HEK293 (cell line): ENCODE results near the gene PATL2.

Source experiments
- CTCF ChIA-PET: fragments of 350-600 bp; formaldehyde crosslinking; extraction: SDS; loops from one replicate; lab custom pipeline; 2021; ENCODE audit warnings: antibody characterized with exemption; lab: Yijun Ruan, JAX
- POLR2A ChIA-PET: fragments of 300-600 bp; formaldehyde crosslinking; extraction: SDS; loops from one replicate; lab custom pipeline; 2020; ENCODE audit warnings: antibody characterized with exemption, inconsistent platforms; lab: Yijun Ruan, JAX
- H3K27ac ChIP-seq: fragments of 200-500 bp; sonication (Bioruptor generic); 2 replicates; pipeline ENCODE4 v1.5.1; 2014; ENCODE audit warnings: low read depth, low read length, control low read depth, inconsistent platforms; ENCODE audit errors: extremely low read depth
- H3K36me3 ChIP-seq, 2 experiments: fragments of 200-500 bp in 1 of 2; sonication (Bioruptor generic) in 1 of 2; 1 replicate in 1 of 2; 2 replicates in 1 of 2; pipeline ENCODE4 v1.5.1; 2014 to 2017; ENCODE audit warnings: inconsistent platforms in 2 of 2, low read length in 2 of 2; ENCODE audit not compliant: control insufficient read depth in 2 of 2, insufficient read depth in 1 of 2
- H3K4me1 ChIP-seq: fragments of 200-500 bp; sonication (Bioruptor generic); 2 replicates; pipeline ENCODE4 v1.5.1; 2014; ENCODE audit warnings: mild to moderate bottlenecking, low read length, inconsistent platforms; ENCODE audit not compliant: control insufficient read depth, insufficient read depth
- H3K4me3 ChIP-seq: 2 replicates; pipeline ENCODE4 v1.5.1; 2011; ENCODE audit warnings: low read depth, mild to moderate bottlenecking, control low read depth, low read length, moderate library complexity
- H3K9me3 ChIP-seq: fragments of 200-500 bp; sonication (Bioruptor generic); 2 replicates; pipeline ENCODE4 v1.5.1; 2014; ENCODE audit warnings: low read depth, low read length, inconsistent platforms; ENCODE audit not compliant: control insufficient read depth, insufficient read depth
- OVOL3 ChIP-seq: fragments of 450-650 bp; formaldehyde crosslinking; IDR thresholded peaks from 2 replicates; pipeline ENCODE4 v1.5.1; 2016; ENCODE audit warnings: missing biosample characterization, missing genetic modification characterization
- YY1 ChIP-seq: fragments of 450-650 bp; formaldehyde crosslinking; IDR thresholded peaks from 2 replicates; pipeline ENCODE4 v1.5.1; 2018; ENCODE audit warnings: missing biosample characterization, missing genetic modification characterization
- ZBTB44 ChIP-seq: fragments of 450-650 bp; IDR thresholded peaks from 2 replicates; pipeline ENCODE4 v1.5.1; 2018; ENCODE audit warnings: missing biosample characterization, mild to moderate bottlenecking, missing genetic modification characterization
- ZNF202 ChIP-seq: fragments of 450-650 bp; formaldehyde crosslinking; IDR thresholded peaks from 2 replicates; pipeline ENCODE4 v1.5.1; 2016; ENCODE audit warnings: missing biosample characterization, missing genetic modification characterization, borderline replicate concordance
- ZNF239 ChIP-seq: fragments of 450-650 bp; formaldehyde crosslinking; IDR thresholded peaks from 2 replicates; pipeline ENCODE4 v1.5.1; 2016; ENCODE audit warnings: missing biosample characterization, missing genetic modification characterization
- ZNF433 ChIP-seq: fragments of 450-650 bp; formaldehyde crosslinking; IDR thresholded peaks from 2 replicates; pipeline ENCODE4 v1.5.1; 2016; ENCODE audit warnings: missing biosample characterization, missing genetic modification characterization, low read depth
- ZNF621 ChIP-seq: fragments of 450-650 bp; formaldehyde crosslinking; IDR thresholded peaks from 2 replicates; pipeline ENCODE4 v1.5.1; 2017; ENCODE audit warnings: missing biosample characterization, missing genetic modification characterization
- ZNF645 ChIP-seq: fragments of 450-650 bp; formaldehyde crosslinking; IDR thresholded peaks from 2 replicates; pipeline ENCODE4; 2016; ENCODE audit warnings: missing biosample characterization, missing genetic modification characterization
- ZNF837 ChIP-seq: fragments of 450-650 bp; formaldehyde crosslinking; IDR thresholded peaks from 2 replicates; pipeline ENCODE4 v1.5.1; 2016; ENCODE audit warnings: missing biosample characterization, missing genetic modification characterization
- TF ChIP-seq, protein P1 (sequence below): fragments of 450-650 bp; formaldehyde crosslinking; conservative IDR thresholded peaks from 2 replicates; pipeline ENCODE4 v1.5.1; 2016; ENCODE audit warnings: low read depth, missing biosample characterization, missing genetic modification characterization
- TF ChIP-seq, protein P2 (sequence below): fragments of 450-650 bp; formaldehyde crosslinking; IDR thresholded peaks from 2 replicates; pipeline ENCODE4 v1.5.1; 2016; ENCODE audit warnings: missing biosample characterization, missing genetic modification characterization
- TF ChIP-seq, protein P3 (sequence below): fragments of 450-650 bp; formaldehyde crosslinking; IDR thresholded peaks from 2 replicates; pipeline ENCODE4 v1.5.1; 2016; ENCODE audit warnings: missing biosample characterization, missing genetic modification characterization, borderline replicate concordance
- TF ChIP-seq, protein P4 (sequence below): fragments of 450-650 bp; formaldehyde crosslinking; IDR thresholded peaks from 2 replicates; pipeline ENCODE4 v1.5.1; 2016; ENCODE audit warnings: missing biosample characterization, missing genetic modification characterization

The PATL2 gene

DNA sequence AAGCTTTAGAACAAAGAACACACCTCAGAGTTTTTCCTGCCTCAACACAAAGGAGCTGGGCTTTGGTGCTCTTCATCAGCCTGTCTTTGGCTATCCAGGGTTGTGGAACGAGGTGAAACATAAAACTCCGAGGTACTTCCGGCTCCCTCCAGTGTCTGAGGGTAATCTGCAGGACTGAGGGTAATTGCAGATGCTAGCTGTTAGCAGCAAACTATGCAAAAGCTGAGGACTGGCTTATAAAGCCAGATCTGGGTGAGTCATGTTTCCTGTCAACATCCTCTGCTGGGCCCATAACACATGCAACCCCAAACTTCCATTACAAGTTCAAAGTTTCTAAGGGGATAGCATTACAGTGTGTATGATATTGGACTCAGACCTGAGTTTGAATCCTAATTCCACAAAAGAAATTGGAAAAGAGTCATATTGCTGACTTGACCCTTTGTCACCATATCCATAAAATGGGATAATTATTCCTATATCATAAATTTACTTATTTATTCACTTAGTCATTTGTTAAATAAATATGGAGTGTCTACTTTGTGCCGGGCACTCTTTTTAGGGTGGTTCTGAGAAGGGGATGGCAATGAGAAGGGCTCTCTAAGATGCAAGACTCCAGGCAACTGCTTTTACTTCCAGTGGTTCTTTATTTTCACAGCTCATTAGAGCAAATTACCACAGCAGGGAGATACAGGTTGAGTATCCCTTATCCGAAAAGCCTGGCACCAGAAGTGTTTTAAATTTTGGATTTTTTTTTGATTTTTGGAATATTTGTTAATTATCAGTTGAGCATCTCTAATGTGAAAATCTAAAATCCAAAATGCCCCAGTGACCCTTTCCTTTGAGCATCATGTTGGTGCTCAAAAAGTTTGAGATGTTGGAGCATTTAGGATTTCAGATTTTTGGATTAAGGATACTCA lies 15.7 kb upstream of the PATL2 start (continued):
- TF ChIP-seq, protein P1, sequence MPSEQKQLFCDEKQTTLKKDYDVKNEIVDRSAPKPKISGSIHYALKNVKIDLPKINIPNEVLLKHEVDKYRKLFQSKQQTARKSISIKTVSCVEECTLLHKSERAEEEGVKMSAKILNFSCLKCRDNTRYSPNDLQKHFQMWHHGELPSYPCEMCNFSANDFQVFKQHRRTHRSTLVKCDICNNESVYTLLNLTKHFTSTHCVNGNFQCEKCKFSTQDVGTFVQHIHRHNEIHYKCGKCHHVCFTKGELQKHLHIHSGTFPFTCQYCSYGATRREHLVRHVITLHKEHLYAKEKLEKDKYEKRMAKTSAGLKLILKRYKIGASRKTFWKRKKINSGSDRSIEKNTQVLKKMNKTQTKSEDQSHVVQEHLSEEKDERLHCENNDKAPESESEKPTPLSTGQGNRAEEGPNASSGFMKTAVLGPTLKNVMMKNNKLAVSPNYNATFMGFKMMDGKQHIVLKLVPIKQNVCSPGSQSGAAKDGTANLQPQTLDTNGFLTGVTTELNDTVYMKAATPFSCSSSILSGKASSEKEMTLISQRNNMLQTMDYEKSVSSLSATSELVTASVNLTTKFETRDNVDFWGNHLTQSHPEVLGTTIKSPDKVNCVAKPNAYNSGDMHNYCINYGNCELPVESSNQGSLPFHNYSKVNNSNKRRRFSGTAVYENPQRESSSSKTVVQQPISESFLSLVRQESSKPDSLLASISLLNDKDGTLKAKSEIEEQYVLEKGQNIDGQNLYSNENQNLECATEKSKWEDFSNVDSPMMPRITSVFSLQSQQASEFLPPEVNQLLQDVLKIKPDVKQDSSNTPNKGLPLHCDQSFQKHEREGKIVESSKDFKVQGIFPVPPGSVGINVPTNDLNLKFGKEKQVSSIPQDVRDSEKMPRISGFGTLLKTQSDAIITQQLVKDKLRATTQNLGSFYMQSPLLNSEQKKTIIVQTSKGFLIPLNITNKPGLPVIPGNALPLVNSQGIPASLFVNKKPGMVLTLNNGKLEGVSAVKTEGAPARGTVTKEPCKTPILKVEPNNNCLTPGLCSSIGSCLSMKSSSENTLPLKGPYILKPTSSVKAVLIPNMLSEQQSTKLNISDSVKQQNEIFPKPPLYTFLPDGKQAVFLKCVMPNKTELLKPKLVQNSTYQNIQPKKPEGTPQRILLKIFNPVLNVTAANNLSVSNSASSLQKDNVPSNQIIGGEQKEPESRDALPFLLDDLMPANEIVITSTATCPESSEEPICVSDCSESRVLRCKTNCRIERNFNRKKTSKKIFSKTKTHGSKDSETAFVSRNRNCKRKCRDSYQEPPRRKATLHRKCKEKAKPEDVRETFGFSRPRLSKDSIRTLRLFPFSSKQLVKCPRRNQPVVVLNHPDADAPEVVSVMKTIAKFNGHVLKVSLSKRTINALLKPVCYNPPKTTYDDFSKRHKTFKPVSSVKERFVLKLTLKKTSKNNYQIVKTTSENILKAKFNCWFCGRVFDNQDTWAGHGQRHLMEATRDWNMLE (tag by site-specific recombination): 0 out of 2 replicates have a peak, but pooled peaks have one; percentile 30
- TF ChIP-seq ZNF621 (tag by site-specific recombination) (no peak), YY1 (no peak), ZNF239 (tag by site-specific recombination) (no peak), ZNF837 (no peak), OVOL3 (tag by site-specific recombination) (no peak)
- TF ChIP-seq, protein P2, sequence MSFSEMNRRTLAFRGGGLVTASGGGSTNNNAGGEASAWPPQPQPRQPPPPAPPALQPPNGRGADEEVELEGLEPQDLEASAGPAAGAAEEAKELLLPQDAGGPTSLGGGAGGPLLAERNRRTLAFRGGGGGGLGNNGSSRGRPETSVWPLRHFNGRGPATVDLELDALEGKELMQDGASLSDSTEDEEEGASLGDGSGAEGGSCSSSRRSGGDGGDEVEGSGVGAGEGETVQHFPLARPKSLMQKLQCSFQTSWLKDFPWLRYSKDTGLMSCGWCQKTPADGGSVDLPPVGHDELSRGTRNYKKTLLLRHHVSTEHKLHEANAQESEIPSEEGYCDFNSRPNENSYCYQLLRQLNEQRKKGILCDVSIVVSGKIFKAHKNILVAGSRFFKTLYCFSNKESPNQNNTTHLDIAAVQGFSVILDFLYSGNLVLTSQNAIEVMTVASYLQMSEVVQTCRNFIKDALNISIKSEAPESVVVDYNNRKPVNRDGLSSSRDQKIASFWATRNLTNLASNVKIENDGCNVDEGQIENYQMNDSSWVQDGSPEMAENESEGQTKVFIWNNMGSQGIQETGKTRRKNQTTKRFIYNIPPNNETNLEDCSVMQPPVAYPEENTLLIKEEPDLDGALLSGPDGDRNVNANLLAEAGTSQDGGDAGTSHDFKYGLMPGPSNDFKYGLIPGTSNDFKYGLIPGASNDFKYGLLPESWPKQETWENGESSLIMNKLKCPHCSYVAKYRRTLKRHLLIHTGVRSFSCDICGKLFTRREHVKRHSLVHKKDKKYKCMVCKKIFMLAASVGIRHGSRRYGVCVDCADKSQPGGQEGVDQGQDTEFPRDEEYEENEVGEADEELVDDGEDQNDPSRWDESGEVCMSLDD (tag by site-specific recombination): no peak

- ChIA-PET POLR2A (interaction anchor here (1.0 to 2.0 kb wide), 3 partner anchors 11 to 63 kb away, joined by 3 to 22 read pairs (median 8); partner anchors contain the start of genes B2M, PATL2 and SPG11), CTCF (interaction anchor here (0.6 to 1.0 kb wide), 4 partner anchors 13 to 151 kb away, joined by 3 to 4 read pairs (median 4); no protein-coding TSS in a partner anchor)
- no peak overlapping the region for H3K4me3 ChIP-seq
Measured at GRCh38 chr15:44726136-44726535, 15.0 kb upstream of the PATL2 start.

More at GRCh38 chr15:44726136-44726535, 15.0 kb upstream of the PATL2 start:
- Histone ChIP-seq H3K9me3 (no peaks in the 10 kb centered on the region), H3K27ac (no peak overlapping the region; the same call in 1 of the 2 replicates), H3K36me3 (no peaks in the 10 kb centered on the region), H3K4me1 (peaks cover 7% of the 10 kb centered on the region; the same call in 1 of the 2 replicates)
- TF ChIP-seq, protein P3, sequence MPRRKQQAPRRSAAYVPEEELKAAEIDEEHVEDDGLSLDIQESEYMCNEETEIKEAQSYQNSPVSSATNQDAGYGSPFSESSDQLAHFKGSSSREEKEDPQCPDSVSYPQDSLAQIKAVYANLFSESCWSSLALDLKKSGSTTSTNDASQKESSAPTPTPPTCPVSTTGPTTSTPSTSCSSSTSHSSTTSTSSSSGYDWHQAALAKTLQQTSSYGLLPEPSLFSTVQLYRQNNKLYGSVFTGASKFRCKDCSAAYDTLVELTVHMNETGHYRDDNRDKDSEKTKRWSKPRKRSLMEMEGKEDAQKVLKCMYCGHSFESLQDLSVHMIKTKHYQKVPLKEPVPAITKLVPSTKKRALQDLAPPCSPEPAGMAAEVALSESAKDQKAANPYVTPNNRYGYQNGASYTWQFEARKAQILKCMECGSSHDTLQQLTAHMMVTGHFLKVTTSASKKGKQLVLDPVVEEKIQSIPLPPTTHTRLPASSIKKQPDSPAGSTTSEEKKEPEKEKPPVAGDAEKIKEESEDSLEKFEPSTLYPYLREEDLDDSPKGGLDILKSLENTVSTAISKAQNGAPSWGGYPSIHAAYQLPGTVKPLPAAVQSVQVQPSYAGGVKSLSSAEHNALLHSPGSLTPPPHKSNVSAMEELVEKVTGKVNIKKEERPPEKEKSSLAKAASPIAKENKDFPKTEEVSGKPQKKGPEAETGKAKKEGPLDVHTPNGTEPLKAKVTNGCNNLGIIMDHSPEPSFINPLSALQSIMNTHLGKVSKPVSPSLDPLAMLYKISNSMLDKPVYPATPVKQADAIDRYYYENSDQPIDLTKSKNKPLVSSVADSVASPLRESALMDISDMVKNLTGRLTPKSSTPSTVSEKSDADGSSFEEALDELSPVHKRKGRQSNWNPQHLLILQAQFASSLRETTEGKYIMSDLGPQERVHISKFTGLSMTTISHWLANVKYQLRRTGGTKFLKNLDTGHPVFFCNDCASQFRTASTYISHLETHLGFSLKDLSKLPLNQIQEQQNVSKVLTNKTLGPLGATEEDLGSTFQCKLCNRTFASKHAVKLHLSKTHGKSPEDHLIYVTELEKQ (tag by site-specific recombination): no peak
- TF ChIP-seq ZNF202: no peak
- TF ChIP-seq, protein P4, sequence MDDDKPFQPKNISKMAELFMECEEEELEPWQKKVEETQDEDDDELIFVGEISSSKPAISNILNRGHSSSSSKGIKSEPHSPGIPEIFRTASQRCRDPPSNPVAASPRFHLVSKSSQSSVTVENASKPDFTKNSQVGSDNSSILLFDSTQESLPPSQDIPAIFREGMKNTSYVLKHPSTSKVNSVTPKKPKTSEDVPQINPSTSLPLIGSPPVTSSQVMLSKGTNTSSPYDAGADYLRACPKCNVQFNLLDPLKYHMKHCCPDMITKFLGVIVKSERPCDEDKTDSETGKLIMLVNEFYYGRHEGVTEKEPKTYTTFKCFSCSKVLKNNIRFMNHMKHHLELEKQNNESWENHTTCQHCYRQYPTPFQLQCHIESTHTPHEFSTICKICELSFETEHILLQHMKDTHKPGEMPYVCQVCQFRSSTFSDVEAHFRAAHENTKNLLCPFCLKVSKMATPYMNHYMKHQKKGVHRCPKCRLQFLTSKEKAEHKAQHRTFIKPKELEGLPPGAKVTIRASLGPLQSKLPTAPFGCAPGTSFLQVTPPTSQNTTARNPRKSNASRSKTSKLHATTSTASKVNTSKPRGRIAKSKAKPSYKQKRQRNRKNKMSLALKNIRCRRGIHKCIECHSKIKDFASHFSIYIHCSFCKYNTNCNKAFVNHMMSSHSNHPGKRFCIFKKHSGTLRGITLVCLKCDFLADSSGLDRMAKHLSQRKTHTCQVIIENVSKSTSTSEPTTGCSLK (tag by site-specific recombination): no peak
- no peak for TF ChIP-seq ZNF645 (tag by site-specific recombination)
- TF ChIP-seq ZBTB44 (tag by site-specific recombination): no peak
- no peak for TF ChIP-seq ZNF433
